Coronary artery (tissue), 2 donors: ENCODE results near the gene CEBPG.

ENCODE experiments used
- DNase-seq: peaks from one replicate; pipeline ENCODE4 v3.0.0-alpha.2; 2017; ENCODE audit warnings: low spot score
- H3K27ac ChIP-seq, 2 donors: fragments of 200-600 bp; sonication (generic); one replicate each; pipeline ENCODE4 v1.5.1; 2016 to 2019
- H3K4me3 ChIP-seq: fragments of 200-600 bp; sonication (generic); 2 replicates; pipeline ENCODE4 v1.5.1; 2016; ENCODE audit warnings: mild to moderate bottlenecking, moderate library complexity
- CTCF ChIP-seq: fragments of 200-600 bp; sonication (generic); IDR thresholded peaks from one replicate; pipeline ENCODE4 v1.5.1; 2019; ENCODE audit warnings: antibody characterized with exemption

Gene CEBPG

GRCh38 chr19:33390908-33391630 is 17.6 kb downstream of the CEBPG start:
- no peak overlapping the region for H3K4me3 ChIP-seq
- H3K27ac ChIP-seq = peak overlapping the region in 1 of 2 donors; percentile 62
- no peak for TF ChIP-seq CTCF
- no peak for DNase-seq

- DNase-seq = no peak
- Histone ChIP-seq H3K4me3 (no peak overlapping the region), H3K27ac (peak overlapping the region in 1 of 2 donors; percentile 36)
- no peak for TF ChIP-seq CTCF
Observed at GRCh38 chr19:33391631-33392249, 18.2 kb downstream of the CEBPG start.

DNA sequence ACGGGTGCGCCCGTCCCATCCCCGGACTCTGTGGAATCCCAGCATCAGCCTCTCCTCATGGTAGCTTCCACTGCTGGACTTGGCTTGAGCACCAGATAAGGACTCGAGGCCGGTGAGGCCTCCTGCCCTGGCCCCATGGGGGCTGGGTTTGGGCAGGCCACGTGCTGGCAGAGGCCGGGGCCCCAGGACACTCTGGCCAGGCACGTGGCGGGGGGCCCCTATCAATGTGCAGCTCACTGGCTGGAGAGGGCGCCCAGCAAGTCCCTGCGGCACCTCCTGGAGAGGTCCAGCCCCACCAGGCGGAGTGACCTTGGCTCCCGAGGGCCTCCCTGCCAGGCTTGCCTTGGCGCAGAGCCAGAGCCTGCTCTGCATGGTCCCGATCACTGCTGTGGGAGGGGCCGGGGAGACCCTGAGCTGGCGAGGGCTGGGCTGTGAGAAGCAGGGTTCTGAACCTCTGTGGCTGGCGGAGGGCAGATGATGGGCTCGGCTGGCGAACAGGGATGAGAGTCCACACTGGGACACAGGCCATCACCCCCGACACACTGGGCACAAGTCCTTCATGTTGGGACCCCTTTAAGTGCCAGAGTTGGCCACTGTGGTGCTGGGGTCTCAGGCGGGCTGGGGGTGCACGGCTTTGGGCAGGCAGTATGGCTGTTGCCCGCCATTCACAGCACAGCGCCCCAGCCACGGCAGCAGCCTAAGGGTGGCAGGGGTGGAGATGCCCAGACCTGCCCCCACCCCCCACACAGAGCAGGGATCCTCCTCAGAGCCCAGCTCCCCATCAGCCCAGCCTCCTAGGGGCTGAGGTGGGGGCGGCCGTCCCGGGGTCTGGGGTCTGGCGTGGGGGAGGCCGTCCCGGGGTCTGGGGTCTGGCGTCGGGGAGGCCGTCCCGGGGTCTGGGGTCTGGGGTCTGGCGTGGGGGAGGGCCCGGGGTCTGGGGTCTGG is 19.1 kb downstream of the CEBPG start:
- peak overlapping the region in 1 of 2 donors; percentile 5 for H3K27ac ChIP-seq

DNA sequence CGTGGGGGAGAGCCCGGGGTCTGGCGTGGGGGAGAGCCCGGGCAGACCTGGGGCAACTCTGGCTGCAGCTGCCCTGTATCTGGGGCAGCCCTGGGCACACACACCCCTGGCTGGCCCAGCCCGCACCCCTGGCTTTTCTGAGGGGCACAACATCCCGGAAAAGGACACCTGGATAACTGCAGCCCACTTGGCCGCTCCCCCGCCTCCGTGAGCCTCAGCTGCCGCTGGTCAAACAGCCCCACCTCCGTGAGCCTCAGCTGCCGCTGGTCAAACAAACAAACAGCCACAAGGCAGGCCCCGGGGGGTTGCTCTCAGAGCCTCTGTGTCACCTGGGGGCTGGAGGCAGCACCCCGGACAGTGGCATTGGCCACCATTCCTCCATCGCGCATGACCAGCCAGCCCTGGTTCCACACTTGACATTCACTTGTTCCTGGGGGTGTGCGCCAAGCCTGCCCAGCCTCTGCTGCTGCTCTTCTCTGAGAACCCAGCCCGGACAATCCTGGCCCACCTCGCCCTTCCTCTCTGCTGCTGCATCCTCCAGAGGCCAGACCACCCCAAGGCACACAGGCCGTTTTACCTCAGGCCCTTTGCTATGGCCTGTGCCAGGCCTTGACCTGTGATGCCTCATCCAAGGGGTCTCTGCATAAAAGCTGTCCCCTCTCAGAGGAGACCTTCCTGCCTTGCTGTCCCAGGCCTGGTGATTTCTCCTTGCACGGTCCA is 19.9 kb downstream of the CEBPG start:
- DNase-seq = no peak
- Histone ChIP-seq H3K27ac (peak overlapping the region in 1 of 2 donors; percentile 67), H3K4me3 (no peak overlapping the region)
- TF ChIP-seq CTCF = no peak

More for the DNA sequence above, 19.1 kb downstream of the CEBPG start:
- DNase-seq = no peak
- H3K4me3 ChIP-seq = no peak overlapping the region
- no peak for TF ChIP-seq CTCF

DNA sequence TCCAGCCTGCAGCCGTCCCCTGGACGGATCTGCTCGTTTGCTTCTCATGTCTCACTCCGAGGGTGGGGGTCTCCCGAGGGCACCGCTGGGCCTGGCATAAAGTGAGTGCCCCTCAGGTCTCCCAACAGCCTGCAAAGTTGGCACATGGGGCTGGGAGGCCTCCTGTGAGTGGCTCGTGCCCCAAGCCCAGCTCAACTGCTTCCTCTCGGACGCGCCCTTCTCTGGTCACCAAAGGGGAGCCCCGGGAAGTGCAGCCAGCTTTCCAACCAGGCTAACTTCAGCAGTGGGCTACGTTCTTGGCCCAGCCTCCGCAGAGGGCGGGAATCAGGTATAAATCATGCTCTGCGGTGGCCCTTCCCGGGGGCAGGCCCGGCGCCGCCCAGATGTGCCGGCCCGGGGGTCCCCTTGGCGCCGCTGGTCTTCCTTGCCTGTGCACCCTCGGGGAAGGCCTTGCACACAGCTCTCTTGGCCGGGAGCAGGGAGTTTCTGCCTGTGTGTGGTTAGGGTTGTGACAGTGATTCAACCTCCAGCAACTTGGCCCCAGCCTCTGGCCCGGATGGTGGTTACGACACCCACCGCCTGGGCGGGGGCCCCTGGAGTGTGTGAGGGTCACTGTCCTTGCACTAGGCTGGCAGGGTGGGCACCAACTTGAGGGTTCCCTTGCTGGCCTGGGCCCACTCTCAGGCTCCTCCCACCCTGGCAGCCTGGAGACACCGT is 20.7 kb downstream of the CEBPG start:
- H3K4me3 ChIP-seq = no peak overlapping the region
- no peak for TF ChIP-seq CTCF
- peak overlapping the region in 1 of 2 donors; percentile 67 for H3K27ac ChIP-seq
- no peak for DNase-seq
